GM19025 (cell line): ENCODE data around the gene TINCR.

Experiments
- ATAC-seq: cut with Tn5 transposase; IDR thresholded peaks from one replicate; pipeline ENCODE4 v1.9.1; 2021; ENCODE audit warnings: mild to moderate bottlenecking, low read depth, moderate library complexity; ENCODE audit not compliant: unreplicated experiment

Gene TINCR

GRCh38 chr19:5520501-5520900 lies 47.3 kb downstream of the TINCR start:
- ATAC-seq, result no peak

DNA sequence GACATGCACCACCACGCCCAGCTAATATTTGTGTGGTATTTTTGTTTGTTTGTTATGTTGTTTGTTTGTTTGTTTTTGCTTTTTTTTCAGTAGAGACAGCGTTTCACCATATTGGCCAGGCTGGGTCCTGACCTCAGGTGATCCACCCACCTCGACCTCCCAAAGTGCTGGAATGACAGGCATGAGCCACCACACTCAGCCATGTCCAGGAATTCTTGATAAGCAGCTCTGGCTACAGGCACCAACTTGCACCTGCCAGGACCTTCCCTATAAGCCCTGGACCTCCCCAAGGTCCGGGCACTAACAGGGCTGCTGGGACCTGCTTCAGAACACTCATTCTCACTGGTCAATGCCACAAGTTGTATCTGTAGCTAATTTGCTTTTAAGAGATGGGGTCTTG lies 48.7 kb downstream of the TINCR start:
- ATAC-seq, result no peak

DNA sequence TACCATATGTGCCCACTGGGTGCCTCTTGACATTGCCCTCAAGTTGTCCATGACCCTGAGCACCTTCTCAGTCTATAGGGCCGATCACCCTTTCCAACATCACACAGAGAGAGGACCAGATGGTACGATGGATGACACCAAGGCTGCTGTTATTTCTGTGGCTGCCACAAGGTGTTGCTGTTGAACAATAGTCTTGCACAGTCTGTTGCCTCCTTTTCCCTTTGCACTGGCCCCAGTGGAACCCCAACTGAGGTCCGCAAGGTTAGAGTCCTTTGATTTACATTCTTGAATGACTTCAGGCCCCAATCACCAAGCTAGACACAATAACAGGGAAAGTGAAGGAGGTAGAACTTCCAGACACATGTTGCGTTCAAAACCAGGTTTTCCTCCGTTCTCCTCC lies 52.0 kb downstream of the TINCR start:
- ATAC-seq, result no peak

DNA sequence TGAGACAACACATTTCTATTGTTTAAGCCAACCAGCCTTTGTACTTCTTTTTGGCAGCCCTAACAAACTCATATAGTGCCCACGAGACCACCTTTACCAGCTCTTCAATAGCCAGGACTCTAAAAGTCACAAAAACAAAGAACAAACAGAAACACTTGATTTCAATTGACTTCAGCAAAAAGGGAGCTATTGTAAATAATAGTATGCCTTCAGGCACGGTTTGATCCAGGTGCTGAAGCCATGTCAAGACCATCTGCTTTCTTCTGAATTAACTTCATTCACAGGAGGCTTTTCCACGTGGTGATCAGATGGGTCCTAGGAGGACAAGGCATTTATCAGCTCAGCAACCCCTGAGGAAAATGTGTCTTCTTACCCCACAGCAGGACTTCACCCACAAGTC lies 53.8 kb downstream of the TINCR start:
- no peak for ATAC-seq

- no peak for ATAC-seq
These were observed 55.0 kb downstream of the TINCR start for GRCh38 chr19:5512715-5513114.
